Measurements from ENCODE around the gene NDUFS3. TPM values are rescaled to one million over a fixed set of nuclear protein-coding genes. Genes with fewer than 3 reads are reported as not detected.

The NDUFS3 gene
- total and polyA plus RNA-seq, 10 of the 15 experiments (the other 5 are each of a cell fraction or from before 2014, with no cell fraction given), result 22.3 to 217 (median 125) TPM

DNA sequence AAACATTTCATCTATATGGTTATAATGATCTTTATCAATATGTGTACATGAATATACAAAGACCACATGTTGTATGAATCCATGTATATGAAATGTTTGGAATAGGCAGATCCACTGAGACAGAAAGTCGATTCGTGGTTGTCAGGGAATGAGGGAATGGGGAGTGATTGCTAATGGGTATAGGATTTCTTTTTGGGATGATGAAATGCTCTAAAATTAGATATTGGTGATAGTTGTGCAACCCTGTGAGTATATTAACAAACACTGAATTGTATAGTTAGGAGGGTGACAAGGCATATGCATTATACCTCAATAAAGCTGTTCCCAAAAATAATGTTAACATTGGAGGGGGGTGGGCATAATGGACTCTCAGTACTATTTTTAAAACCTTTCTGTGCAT lies 18.4 kb upstream of the NDUFS3 start:
- H3K4me3 ChIP-seq, result no peak overlapping the region
- no peak for DNase-seq (ENCODE audit: low read depth, low spot score)
- H3K4me2 ChIP-seq (ENCODE audit: control insufficient read depth, insufficient read depth), result no peak overlapping the region
- in situ Hi-C loops (cut with MboI) (no loop called here), intact Hi-C loops (cut with micrococcal nuclease; ENCODE audit: unreplicated experiment) (no loop called here)
- peaks cover 6% of the 10 kb centered on the region for H3K79me2 ChIP-seq (ENCODE audit: control insufficient read depth, insufficient read depth, low read length)
- no peak overlapping the region for H3K9ac ChIP-seq (ENCODE audit: control insufficient read depth, insufficient read depth, low read length)
- H3K9me3 ChIP-seq (replicated peaks; ENCODE audit: control insufficient read depth, insufficient read depth, low read length), result no peaks in the 10 kb centered on the region
- H4K20me1 ChIP-seq (ENCODE audit: control insufficient read depth, insufficient read depth), result no peaks in the 10 kb centered on the region
- no peak overlapping the region for H2AFZ ChIP-seq (ENCODE audit: control insufficient read depth, low read depth, low read length)
- no peaks in the 10 kb centered on the region; the same call in 1 of the 2 replicates for H3K4me1 ChIP-seq (ENCODE audit: control insufficient read depth, insufficient read depth, low read length)
- SMC1A ChIA-PET (ENCODE audit: uncharacterized antibody, unreplicated experiment), result interaction anchor here (1.4 kb wide), 1 partner anchor 96 kb away, joined by 3 read pairs; no protein-coding TSS in a partner anchor
- POLR2A ChIA-PET, result interaction anchor here (0.6 kb wide), 1 partner anchor 170 kb away, joined by 3 read pairs; no protein-coding TSS in a partner anchor
- no peaks in the 10 kb centered on the region for H3K36me3 ChIP-seq (ENCODE audit: control insufficient read depth in 2 of 2, insufficient read depth in 2 of 2, low read length in 1 of 2)
- CTCF ChIA-PET, result interaction anchor here (0.6 to 1.3 kb wide), 2 partner anchors 174 to 568 kb away, joined by 3 read pairs; no protein-coding TSS in a partner anchor
- RAD21 ChIA-PET (ENCODE audit: unreplicated experiment), result no interaction called here
- no TSS peak for BruUV-seq (replicated peaks)
- ATAC-seq, result no peak
- H3K27ac ChIP-seq (ENCODE audit: control insufficient read depth, insufficient read depth), result no peak overlapping the region
- no peaks in the 10 kb centered on the region for H3K27me3 ChIP-seq (replicated peaks in 1 of 2; ENCODE audit: control insufficient read depth in 2 of 2, insufficient read depth in 2 of 2, low read length in 1 of 2)
- FAIRE-seq, result no peak
- 96% methylated on average over 2 of the region's 2 CpGs for WGBS (ENCODE audit: insufficient coverage, insufficient replicate concordance, low lambda C conversion rate, missing lambda C conversion rate)
- TF ChIP-seq FOXM1 (IDR thresholded peaks at IDR 0.05; ENCODE audit: low read depth, low read length) (no peak), NKRF (conservative IDR thresholded peaks at IDR 0.05) (no peak), FOXK2 (IDR thresholded peaks at IDR 0.05) (no peak), KLF5 (IDR thresholded peaks at IDR 0.05; ENCODE audit: partially characterized antibody) (no peak), YY1 (IDR thresholded peaks at IDR 0.05; ENCODE audit: low read depth, low read length) (no peak), RAD21 (IDR thresholded peaks at IDR 0.05; ENCODE audit: insufficient read depth, low read depth, low read length) (no peak), ZNF622 (IDR thresholded peaks at IDR 0.05) (no peak), KAT2A (conservative IDR thresholded peaks at IDR 0.05; ENCODE audit: control insufficient read depth, low read depth, low read length) (no peak), MXI1 (IDR thresholded peaks at IDR 0.05; ENCODE audit: low read depth, low read length) (no peak), ATF2 (IDR thresholded peaks at IDR 0.05; ENCODE audit: low read length) (no peak), LARP7 (IDR thresholded peaks at IDR 0.05) (no peak), SIX5 (IDR thresholded peaks at IDR 0.05; ENCODE audit: low read depth, low read length, severe bottlenecking) (no peak), NFYB (IDR thresholded peaks at IDR 0.05; ENCODE audit: insufficient read depth, low read depth, low read length) (no peak), TBL1XR1 (IDR thresholded peaks at IDR 0.05; ENCODE audit: low read depth, low read length) (no peak), TCF3 (IDR thresholded peaks at IDR 0.05; ENCODE audit: borderline replicate concordance, insufficient read depth, low read depth, low read length) (no peak), JUNB (IDR thresholded peaks at IDR 0.05) (no peak)
- TF ChIP-seq, protein P1, sequence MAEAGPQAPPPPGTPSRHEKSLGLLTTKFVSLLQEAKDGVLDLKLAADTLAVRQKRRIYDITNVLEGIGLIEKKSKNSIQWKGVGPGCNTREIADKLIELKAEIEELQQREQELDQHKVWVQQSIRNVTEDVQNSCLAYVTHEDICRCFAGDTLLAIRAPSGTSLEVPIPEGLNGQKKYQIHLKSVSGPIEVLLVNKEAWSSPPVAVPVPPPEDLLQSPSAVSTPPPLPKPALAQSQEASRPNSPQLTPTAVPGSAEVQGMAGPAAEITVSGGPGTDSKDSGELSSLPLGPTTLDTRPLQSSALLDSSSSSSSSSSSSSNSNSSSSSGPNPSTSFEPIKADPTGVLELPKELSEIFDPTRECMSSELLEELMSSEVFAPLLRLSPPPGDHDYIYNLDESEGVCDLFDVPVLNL (IDR thresholded peaks at IDR 0.05; ENCODE audit: low read depth, low read length), result no peak
- TF ChIP-seq, protein P2, sequence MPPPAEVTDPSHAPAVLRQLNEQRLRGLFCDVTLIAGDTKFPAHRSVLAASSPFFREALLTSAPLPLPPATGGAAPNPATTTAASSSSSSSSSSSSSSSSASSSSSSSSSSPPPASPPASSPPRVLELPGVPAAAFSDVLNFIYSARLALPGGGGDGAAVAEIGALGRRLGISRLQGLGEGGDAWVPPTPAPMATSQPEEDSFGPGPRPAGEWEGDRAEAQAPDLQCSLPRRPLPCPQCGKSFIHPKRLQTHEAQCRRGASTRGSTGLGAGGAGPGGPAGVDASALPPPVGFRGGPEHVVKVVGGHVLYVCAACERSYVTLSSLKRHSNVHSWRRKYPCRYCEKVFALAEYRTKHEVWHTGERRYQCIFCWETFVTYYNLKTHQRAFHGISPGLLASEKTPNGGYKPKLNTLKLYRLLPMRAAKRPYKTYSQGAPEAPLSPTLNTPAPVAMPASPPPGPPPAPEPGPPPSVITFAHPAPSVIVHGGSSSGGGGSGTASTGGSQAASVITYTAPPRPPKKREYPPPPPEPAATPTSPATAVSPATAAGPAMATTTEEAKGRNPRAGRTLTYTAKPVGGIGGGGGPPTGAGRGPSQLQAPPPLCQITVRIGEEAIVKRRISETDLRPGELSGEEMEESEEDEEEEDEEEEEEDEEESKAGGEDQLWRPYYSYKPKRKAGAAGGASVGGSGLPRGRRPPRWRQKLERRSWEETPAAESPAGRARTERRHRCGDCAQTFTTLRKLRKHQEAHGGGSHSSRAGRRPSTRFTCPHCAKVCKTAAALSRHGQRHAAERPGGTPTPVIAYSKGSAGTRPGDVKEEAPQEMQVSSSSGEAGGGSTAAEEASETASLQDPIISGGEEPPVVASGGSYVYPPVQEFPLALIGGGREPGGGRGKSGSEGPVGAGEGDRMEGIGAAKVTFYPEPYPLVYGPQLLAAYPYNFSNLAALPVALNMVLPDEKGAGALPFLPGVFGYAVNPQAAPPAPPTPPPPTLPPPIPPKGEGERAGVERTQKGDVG (CRISPR knock-in tag; IDR thresholded peaks at IDR 0.05), result no peak
